Measurements from ENCODE around the gene KSR2.

DNA sequence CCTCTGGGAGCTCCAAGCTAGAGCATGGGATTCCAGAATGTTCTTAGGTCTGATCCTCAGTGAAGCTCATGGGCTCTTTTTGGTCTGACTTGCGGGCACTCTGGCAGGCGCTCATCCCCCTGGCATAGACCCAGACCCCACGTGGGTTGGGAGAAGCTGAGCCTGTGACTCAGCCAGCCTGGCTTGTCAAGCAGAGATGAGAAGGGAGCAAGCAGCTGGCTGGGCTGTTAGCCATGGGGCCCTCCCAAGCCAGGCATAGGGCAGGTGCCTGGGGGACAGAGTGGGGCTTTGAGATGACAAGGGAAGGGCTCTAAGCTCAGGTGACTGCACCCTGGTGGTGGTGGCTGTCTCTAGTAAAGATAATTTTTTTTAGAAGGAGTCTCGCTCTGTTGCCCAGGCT is 527.0 kb downstream of the KSR2 start:
- TF ChIP-seq ZNF274 (IDR thresholded peaks at IDR 0.05; ENCODE audit: low read length) (no peak), ZNF274 (tag by site-specific recombination; IDR thresholded peaks at IDR 0.05; ENCODE audit: borderline replicate concordance) (no peak), ZNF140 (tag by site-specific recombination; IDR thresholded peaks at IDR 0.05) (no peak), ZBTB21 (tag by site-specific recombination; IDR thresholded peaks at IDR 0.05) (no peak), ZNF600 (tag by site-specific recombination; IDR thresholded peaks at IDR 0.05) (no peak)
- TF ChIP-seq, protein P1, sequence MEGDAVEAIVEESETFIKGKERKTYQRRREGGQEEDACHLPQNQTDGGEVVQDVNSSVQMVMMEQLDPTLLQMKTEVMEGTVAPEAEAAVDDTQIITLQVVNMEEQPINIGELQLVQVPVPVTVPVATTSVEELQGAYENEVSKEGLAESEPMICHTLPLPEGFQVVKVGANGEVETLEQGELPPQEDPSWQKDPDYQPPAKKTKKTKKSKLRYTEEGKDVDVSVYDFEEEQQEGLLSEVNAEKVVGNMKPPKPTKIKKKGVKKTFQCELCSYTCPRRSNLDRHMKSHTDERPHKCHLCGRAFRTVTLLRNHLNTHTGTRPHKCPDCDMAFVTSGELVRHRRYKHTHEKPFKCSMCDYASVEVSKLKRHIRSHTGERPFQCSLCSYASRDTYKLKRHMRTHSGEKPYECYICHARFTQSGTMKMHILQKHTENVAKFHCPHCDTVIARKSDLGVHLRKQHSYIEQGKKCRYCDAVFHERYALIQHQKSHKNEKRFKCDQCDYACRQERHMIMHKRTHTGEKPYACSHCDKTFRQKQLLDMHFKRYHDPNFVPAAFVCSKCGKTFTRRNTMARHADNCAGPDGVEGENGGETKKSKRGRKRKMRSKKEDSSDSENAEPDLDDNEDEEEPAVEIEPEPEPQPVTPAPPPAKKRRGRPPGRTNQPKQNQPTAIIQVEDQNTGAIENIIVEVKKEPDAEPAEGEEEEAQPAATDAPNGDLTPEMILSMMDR (tag by site-specific recombination; IDR thresholded peaks at IDR 0.05): no peak

Data from HEK293 (cell line).